Stimulated activated CD8-positive, alpha-beta memory T cell treated with anti-CD3 and anti-CD28 coated beads, Interleukin-15, amount 100 ng/mL, for 48 hours (primary cell): Measurements from ENCODE around the gene ARHGAP11B.
"Not testable (repeated sequence)": the region's sequence is repeated elsewhere in the genome, so short reads cannot be mapped to it uniquely, and the experiment has no call there.

ENCODE experiments used
- DNase-seq, 2 donors: peaks; one replicate each; pipeline ENCODE4 v3.0.0-alpha.2; 2020; ENCODE audit warnings: low read depth in 2 of 2

The ARHGAP11B gene

DNA sequence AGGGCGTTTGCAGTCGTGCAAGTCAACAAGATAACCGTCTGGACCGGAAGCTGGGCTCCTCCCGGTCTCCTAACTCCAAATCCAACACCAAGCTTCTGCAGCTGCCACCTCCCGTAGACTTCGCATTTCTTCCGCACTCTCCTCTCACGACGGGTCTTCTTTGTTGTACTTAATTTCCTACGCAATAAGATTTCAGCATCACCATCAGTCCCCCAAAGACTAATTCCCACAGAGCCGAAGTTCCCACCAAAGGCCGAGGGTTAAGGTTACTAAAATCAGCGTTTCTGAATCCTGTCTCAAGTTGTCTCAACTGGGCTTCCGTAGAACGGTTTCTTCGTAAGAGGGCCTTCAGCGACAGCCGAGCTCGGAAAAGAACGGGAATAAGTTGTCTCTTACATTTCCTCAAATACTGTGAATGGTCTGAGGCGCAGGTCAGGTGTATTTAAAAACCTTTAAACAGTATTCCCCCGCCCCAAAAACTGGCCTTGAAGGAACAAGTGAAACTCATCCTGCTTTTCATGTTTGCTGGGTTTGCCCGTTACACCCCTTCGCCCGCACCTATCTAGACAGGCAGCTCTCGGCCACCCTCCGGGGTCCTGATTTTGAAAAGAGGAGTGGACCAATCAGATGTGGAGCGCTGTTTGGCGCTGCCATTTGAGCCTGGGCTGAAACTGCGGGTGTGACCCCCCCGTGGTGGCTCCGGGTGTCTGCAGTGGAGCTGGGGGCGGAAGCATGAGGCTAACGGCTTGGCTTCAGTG lies at the start of gene ARHGAP11B:
TSS of gene ARHGAP11B (plus strand) at position 693 of the 758 bp plus-strand sequence.
- peak; percentile 91 to 93 for DNase-seq

DNA sequence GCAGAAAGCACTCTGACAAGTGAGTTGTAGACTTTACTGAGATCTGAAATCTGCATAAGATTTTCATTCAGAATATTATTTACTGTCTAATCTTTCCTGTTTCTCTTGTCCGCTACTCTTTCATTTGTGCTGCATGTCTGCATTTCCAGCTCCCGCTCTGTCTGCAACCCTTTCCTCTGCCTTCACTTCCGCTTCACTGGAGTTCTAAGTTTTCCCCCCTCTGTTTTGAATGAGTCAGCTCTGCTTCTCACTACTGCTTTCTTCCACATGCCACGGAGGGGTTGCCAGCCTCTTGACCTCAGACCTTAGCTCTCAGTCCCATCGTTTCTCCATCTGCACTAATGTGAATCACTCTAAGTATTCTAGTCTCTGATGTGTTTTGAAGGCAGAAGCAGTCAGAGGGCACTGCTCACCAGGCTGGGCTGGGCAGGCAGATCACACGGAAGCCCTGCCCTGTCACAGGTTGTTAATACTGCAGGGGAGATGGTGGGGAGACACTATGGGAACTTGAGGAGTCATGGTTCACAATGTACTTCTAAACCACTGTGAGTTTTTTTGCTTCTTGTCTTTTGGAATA lies 46.4 kb upstream of the ARHGAP11B start:
- DNase-seq, result not testable (repeated sequence)

DNA sequence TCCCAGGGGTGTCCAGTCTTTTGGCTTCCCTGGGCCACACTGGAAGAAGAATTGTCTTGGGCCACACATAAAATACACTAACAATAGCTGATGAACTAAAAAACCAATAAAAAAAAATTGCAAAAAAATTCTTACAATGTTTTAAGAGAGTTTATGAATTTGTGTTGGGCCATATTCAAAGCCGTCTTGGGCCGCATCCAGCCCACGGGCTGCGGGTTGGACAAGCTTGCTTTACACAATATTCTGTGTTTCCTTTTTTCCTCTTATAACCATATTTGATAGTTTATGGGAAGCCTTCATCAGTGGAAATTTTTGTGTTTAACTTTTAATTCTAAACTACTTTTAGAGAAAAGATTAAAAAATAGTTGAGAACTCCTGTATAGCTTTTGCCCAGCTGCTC lies 45.2 kb upstream of the ARHGAP11B start:
- not testable (repeated sequence) for DNase-seq

DNA sequence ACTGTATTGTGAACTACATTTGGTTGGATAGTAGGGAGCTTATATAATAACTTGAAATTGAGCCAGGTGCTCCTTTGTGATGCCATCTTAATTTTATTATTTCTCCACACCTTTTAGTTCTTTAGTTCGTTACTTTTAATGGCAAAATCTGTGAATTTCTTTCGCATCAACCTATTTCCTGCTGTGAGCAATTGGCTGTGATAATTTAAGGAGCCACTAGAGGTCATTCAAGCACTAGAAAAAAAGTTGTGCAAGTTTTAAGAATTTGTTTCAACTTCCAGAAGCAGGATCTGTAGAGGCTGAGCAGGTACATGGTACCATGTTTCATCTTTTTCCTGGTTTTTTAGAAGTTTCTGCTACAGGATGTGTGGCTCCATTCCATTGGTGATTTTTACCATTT lies 27.0 kb upstream of the ARHGAP11B start:
- DNase-seq, result not testable (repeated sequence)

- not testable (repeated sequence) for DNase-seq
Measured at GRCh38 chr15:30603796-30604195, 22.1 kb upstream of the ARHGAP11B start, which contains the start of gene GOLGA8H. GOLGA8H (plus strand) TSS chr15:30604028; CDS start chr15:30604126, 98 bp downstream.

DNA sequence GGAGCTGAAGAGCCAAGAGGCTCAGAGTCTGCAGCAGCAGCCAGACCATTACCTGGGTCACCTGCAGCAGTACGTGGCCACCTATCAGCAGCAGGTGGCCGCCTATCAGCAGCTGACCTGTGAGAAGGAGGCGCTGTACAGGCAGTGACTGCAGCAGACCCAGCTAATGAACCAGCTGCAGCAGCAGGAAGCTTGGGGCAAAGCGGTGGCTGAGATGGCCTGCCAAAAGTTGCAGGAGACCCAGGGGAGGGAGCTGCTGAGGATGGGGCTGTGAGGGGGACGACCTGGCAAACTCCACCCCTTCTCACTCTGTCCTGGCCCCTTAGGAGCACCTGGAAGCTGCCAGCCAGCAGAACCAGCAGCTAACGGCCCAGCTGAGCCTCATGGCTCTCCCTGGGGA lies 13.7 kb upstream of the ARHGAP11B start:
- not testable (repeated sequence) for DNase-seq

- DNase-seq, result not testable (repeated sequence)
Measured at GRCh38 chr15:30621342-30621741, 4.6 kb upstream of the ARHGAP11B start.

DNA sequence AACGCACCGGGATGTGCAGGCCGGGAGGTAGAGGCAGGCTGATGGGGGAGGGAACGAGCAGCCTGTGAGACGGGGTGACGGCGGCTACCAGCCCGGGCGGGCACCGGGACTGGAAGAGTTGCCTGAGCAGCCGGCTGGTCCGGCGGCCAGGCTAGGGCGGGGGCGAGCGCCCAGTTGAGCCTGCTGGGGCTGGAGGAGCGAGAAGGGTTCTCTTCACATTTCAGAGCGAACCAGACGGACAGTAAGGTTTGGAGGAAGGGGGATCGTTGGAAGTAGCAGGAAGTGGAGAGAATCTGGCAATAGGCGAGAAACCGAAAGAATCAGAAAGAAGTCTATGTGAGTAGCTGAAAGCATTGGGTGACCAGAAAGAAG lies 252 bp downstream of the ARHGAP11B start:
- not testable (repeated sequence) for DNase-seq

DNA sequence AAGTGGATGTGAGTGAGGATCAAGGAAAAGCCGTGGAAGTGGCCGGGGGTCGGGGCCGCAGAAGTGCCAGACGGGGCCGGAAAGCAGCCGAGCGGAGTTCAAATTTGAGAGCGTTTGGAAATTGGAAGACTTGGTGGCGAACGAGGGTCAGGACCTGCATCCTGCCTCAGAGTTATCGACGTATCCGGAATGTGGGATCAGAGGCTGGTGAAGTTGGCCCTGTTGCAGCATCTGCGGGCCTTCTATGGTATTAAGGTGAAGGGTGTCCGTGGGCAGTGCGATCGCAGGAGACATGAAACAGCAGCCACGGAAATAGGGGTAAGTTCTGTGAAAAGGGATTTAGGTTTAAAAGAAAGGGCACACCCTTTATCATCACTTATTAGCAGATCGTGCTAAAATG lies 704 bp downstream of the ARHGAP11B start:
- not testable (repeated sequence) for DNase-seq

DNA sequence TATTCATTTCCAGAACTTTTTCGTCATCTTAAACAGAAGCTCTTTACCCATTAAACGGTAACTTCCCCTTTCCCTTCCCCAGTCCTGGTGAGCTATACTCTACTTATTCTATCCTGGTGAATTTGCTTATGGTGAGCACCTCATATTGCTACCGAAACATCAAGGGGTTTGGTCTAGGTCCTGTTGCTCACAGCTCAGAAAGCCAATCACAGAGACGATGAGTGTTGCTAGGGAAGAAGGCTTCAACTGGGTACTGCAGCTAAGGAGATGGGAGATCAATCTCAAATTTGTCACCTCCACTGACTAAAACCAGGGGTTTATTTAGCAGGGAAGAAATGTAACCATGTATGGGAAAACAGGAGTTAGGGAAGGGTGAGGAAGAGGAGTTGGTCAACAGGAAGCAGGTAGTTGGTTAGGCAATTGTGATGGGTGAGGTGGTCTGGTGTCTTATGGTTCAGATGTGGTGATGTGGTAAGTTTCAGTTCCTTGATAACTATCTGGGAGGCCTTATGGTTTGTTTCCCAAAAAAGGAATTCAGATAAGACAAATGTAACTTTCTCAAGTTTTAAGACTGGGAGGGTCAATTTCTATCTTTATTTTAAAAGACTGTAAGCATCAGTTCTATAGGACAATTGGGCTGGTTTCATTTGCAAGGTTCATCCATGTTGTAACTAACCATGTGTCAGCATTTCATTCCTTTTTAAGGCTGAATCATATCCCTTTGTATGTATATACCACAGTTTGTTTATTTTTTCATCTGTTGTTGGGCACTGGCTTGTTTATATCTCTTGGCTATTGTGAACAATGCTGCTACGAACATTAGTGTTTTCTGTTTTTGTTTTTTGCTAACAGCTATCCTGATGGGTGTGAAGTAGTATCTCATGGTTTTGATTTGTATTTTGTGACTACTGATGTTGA lies 24.3 kb downstream of the ARHGAP11B start:
- DNase-seq, result no peak

GRCh38 chr15:30661154-30661553 lies 35.2 kb downstream of the ARHGAP11B start:
- DNase-seq, result not testable (repeated sequence)

DNA sequence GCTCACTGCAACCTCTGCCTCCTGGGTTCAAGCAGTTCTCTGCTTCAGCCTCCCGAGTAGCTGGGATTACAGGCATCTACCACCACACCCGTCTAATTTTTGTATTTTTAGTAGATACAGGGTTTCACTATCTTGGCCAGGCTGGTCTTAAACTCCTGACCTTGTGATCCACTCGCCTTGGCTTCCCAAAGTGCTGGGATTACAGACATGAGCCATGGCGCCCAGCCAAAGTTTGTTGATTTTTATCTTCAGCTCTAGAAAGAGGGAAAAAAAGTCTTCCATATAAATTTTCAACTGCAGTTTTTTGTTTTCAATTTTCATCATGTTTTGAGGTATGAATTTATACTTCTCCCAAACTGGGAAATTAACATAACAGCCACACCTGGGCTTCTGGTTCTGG lies 43.7 kb downstream of the ARHGAP11B start:
- not testable (repeated sequence) for DNase-seq

DNA sequence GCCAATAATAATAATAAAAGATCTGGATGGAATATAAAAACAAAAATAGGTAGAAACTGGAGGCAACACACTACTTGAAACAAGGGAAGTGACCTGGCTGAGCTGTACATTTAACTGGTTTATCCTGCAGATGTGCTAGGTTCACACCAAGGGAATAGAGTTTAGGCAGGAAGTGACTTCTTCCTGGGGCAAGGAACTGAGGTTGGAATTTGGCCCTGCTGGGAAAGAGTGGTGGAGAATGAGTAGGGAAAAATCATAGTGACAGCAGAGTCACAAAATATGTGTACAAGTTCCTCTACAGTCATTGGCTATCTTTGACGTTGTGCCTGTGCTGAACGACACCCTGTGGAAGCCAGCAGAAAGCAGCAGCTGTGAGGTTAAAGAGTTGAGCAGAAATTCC lies 44.1 kb downstream of the ARHGAP11B start:
- no peak for DNase-seq

GRCh38 chr15:30671309-30671708 lies 45.4 kb downstream of the ARHGAP11B start:
- no peak for DNase-seq

- DNase-seq, result no peak
Measured at GRCh38 chr15:30675126-30675525, 49.2 kb downstream of the ARHGAP11B start.

GRCh38 chr15:30675891-30676290 lies 50.0 kb downstream of the ARHGAP11B start:
- DNase-seq, result not testable (repeated sequence)

- not testable (repeated sequence) for DNase-seq
Measured at GRCh38 chr15:30680997-30681396, 55.1 kb downstream of the ARHGAP11B start.

DNA sequence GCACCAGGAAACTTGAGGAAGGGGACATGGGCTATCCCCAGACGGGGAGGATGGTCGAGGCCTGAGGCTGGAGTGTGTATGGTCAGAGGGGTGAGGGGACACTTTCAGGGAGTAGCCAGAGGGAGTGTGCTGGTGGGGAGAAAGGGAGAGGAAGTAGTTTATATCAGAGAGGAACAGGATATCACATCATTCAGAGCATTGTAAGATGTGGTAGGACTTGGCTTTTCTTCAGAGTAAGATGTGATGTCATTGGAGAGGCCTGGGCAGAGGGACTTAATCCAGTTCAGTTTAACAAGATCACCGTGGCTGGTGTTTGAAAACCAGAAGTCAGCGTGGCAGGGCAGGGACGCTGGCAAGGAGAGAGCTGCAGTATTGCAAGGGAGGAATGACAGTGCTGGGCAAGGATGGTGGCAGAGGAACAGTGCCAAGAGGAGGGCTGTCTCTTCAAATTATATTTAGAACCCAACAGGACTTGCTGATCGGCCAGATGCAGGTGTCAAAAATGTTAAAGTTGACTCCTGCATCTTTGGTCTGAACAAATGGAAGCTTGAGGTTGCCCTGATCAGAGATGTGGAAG lies 59.9 kb downstream of the ARHGAP11B start:
- DNase-seq, result not testable (repeated sequence)

GRCh38 chr15:30686651-30687050 lies 60.7 kb downstream of the ARHGAP11B start:
- DNase-seq, result not testable (repeated sequence)
